Measurements from ENCODE around the gene NR2C1. TPM values are rescaled to one million over a fixed set of nuclear protein-coding genes. Genes with fewer than 3 reads are reported as not detected.

Gene NR2C1
- total RNA-seq, 2 donors from 2014 or later: 16.2 to 28.8 TPM

GRCh38 chr12:95016120-95016519 is 57.3 kb downstream of the NR2C1 start:
- Histone ChIP-seq H3K4me3 (no peak overlapping the region), H3K27ac (no peak overlapping the region), H3K4me1 (no peaks in the 10 kb centered on the region), H3K9me3 (no peaks in the 10 kb centered on the region), H3K36me3 (replicated peaks in 1 of 2; ENCODE audit: insufficient read depth in 1 of 2, low read depth in 2 of 2) (no peaks in the 10 kb centered on the region), H3K27me3 (no peaks in the 10 kb centered on the region)
- TF ChIP-seq CTCF (IDR thresholded peaks at IDR 0.05): no peak
- no peak for TF ChIP-seq POLR2A (IDR thresholded peaks at IDR 0.05)
- DNase-seq: no peak
- 95 to 100% methylated on average over 2 of the region's 2 CpGs for WGBS, 2 donors
- ATAC-seq: no peak
- intact Hi-C loops (cut with DNase I): no loop called here

- Histone ChIP-seq H3K4me3 (no peak overlapping the region), H3K9me3 (no peaks in the 10 kb centered on the region), H3K27ac (no peak overlapping the region), H3K36me3 (replicated peaks in 1 of 2; ENCODE audit: insufficient read depth in 1 of 2, low read depth in 2 of 2) (no peaks in the 10 kb centered on the region), H3K27me3 (no peaks in the 10 kb centered on the region), H3K4me1 (no peaks in the 10 kb centered on the region)
- ATAC-seq (no peak), DNase-seq (no peak)
- no peak for TF ChIP-seq CTCF (IDR thresholded peaks at IDR 0.05)
- no peak for TF ChIP-seq POLR2A (IDR thresholded peaks at IDR 0.05)
- intact Hi-C loops (cut with DNase I): no loop called here
Observed at GRCh38 chr12:95014554-95014953, 58.9 kb downstream of the NR2C1 start.

- Histone ChIP-seq H3K36me3 (replicated peaks in 1 of 2; ENCODE audit: insufficient read depth in 1 of 2, low read depth in 2 of 2) (no peaks in the 10 kb centered on the region), H3K4me1 (peaks cover 12% of the 10 kb centered on the region), H3K4me3 (no peak overlapping the region), H3K27ac (no peak overlapping the region), H3K27me3 (no peaks in the 10 kb centered on the region), H3K9me3 (no peaks in the 10 kb centered on the region)
- intact Hi-C loops (cut with DNase I): no loop called here
- 72 to 88% methylated on average over 4 of the region's 4 CpGs for WGBS, 2 donors
- DNase-seq (no peak), ATAC-seq (no peak)
- TF ChIP-seq POLR2A (IDR thresholded peaks at IDR 0.05) (no peak), CTCF (IDR thresholded peaks at IDR 0.05) (no peak)
Observed at GRCh38 chr12:95006206-95006605, 67.2 kb downstream of the NR2C1 start.

GRCh38 chr12:95004610-95005009 is 68.8 kb downstream of the NR2C1 start:
- Histone ChIP-seq H3K27me3 (no peaks in the 10 kb centered on the region), H3K27ac (no peak overlapping the region), H3K36me3 (replicated peaks in 1 of 2; ENCODE audit: insufficient read depth in 1 of 2, low read depth in 2 of 2) (no peaks in the 10 kb centered on the region), H3K4me3 (no peak overlapping the region), H3K4me1 (peaks cover 17% of the 10 kb centered on the region), H3K9me3 (no peaks in the 10 kb centered on the region)
- DNase-seq (peak in 1 of 4 donors; percentile 9), ATAC-seq (no peak)
- no peak for TF ChIP-seq POLR2A (IDR thresholded peaks at IDR 0.05)
- 85 to 87% methylated on average over 2 of the region's 2 CpGs for WGBS, 2 donors
- intact Hi-C loops (cut with DNase I): no loop called here

DNA sequence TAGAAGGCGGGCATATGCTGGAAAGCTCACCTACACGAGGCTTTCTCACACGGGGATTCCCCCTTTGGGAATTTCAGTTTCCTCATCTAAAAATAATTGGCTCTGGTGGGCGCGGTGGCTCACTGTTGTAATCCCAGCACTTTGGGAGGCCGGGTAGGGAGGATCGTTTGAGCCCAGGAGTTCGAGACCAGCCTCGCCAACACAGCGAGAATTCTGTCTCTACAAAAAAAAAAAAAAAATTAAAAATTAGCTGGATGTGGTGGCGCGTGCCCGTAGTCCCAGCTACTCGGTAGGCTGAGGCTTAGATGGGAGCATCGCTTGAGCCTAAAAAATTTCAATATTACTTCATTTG is 69.5 kb downstream of the NR2C1 start:
- no peaks in the 10 kb centered on the region for H3K9me3 ChIP-seq
- DNase-seq (no peak), ATAC-seq (peak; percentile 2)
- H3K27ac ChIP-seq: peak overlapping the region; percentile 52 to 87 (median 68)
- peaks cover 17% of the 10 kb centered on the region for H3K4me1 ChIP-seq
- intact Hi-C loops (cut with DNase I): no loop called here
- peak overlapping the region in 1 of 2 donors; percentile 93 for H3K4me3 ChIP-seq
- 56 to 62% methylated on average over 15 of the region's 15 CpGs for WGBS, 2 donors
- TF ChIP-seq POLR2A (IDR thresholded peaks at IDR 0.05) (no peak), CTCF (IDR thresholded peaks at IDR 0.05) (no peak)
- H3K36me3 ChIP-seq (replicated peaks in 1 of 2; ENCODE audit: insufficient read depth in 1 of 2, low read depth in 2 of 2): no peaks in the 10 kb centered on the region
- H3K27me3 ChIP-seq: no peaks in the 10 kb centered on the region

Measured in body of pancreas (tissue), 4 donors.